Measurements from ENCODE around the gene COL1A1.
A peak's percentile ranks its signal among the peaks of the same experiment; 100 is the strongest.

The COL1A1 gene

DNA sequence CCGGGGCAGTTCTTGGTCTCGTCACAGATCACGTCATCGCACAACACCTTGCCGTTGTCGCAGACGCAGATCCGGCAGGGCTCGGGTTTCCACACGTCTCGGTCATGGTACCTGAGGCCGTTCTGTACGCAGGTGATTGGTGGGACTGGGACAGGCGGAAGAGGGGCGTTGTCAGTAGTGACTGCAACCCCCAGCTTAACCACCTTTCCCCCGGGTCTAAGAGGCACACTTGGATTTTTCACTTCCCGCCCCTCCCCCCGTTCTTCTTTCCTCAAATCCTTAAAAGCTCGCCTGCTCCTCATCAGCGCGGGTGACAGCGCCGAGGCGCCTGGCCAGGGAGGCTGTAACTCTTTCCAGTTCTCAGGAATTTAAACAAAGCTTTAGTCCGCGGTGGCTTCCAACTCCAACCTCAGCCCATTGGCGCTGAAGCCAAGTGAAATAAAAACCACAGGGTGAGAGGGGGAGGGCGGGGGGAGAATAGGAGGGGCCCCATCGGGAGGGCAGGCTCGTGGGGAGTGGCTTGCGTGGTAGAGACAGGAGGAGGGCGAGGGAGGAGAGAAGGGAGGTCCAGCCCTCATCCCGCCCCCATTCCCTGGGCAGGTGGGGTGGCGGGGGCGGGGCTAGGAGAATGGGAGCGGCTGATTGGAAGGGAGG, 1.5 kb downstream of the COL1A1 start:
- TF ChIP-seq ZNF274 (IDR thresholded peaks at IDR 0.05; ENCODE audit: low read depth, low read length), result no peak
- H3K4me3 ChIP-seq (ENCODE audit: low read length), result peak overlapping the region; percentile 49; the same call in 1 of the 2 replicates

DNA sequence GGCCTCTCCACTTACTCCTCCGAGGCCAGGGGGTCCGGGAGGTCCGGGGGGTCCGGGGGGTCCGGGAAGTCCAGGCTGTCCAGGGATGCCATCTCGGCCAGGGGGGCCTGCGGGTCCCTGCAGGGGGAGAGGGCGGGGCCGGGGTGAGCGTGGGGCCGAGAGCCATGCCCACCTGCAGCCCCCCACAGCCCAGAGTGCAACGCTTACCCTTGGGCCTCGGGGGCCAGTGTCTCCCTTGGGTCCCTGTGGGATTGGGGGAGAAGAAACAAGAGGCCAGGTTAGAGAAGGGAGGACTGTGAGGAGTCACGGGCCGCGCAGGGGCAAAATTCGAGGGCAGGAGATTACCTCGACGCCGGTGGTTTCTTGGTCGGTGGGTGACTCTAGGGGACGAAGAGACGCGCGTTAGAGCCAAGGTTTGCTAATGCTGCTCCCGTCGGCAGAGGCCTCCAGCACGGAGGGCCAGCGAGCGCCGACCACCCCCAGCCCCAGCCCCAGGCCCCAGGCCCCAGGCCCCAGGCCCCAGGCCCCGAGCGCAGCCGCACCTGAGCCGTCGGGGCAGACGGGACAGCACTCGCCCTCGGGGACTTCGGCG, 2.1 kb downstream of the COL1A1 start:
- no peak for TF ChIP-seq ZNF274 (IDR thresholded peaks at IDR 0.05; ENCODE audit: low read depth, low read length)
- no peak overlapping the region for H3K4me3 ChIP-seq (ENCODE audit: low read length)

DNA sequence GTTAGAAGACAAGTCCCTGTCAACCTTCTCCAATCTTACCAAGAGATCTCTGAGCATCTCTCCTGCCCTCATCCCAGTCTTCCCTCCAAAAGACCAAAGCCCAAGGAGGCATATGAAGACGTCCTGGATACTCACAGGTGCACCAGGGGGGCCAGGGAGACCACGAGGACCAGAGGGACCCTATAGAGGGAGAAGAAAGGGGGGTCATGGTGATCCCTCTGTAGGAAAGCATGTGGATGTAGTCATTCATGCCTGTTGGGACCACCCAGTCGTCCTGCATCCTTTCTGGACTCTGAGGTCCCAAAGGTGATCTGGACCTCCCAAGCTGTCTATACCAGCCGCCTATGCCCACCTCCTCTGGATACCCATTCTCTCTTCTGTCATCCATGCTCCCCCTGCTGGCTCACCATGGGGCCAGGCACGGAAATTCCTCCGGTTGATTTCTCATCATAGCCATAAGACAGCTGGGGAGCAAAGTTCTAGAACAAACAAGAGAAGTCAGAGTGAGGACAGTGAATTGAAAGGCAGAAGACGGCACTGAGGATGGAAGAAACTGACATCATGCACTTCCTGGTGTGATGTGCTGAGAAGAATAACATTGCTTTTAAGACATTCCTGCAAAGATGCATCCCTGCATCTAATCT, 3.3 kb downstream of the COL1A1 start:
- no peak overlapping the region for H3K4me3 ChIP-seq (ENCODE audit: low read length)
- no peak for TF ChIP-seq ZNF274 (IDR thresholded peaks at IDR 0.05; ENCODE audit: low read depth, low read length)

DNA sequence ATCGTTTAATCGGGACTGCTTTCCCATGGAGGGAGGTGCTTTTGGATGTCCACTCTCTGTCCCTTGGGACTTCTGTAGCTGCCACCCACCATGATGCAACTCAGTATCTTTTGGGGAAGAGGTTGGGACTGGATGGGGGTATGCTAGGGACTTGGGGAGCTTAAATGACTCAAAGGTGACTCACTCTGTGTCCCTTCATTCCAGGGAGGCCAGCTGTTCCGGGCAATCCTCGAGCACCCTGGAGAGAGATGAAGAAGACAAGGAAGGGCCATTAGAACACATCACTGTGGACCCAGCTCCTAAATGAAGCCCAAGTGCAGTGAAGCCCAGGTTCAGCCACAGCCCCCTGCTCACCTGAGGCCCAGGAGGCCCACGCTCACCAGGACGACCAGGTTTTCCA, 4.6 kb downstream of the COL1A1 start:
- H3K4me3 ChIP-seq (ENCODE audit: low read length), result no peak overlapping the region
- TF ChIP-seq ZNF274 (IDR thresholded peaks at IDR 0.05; ENCODE audit: low read depth, low read length), result no peak

DNA sequence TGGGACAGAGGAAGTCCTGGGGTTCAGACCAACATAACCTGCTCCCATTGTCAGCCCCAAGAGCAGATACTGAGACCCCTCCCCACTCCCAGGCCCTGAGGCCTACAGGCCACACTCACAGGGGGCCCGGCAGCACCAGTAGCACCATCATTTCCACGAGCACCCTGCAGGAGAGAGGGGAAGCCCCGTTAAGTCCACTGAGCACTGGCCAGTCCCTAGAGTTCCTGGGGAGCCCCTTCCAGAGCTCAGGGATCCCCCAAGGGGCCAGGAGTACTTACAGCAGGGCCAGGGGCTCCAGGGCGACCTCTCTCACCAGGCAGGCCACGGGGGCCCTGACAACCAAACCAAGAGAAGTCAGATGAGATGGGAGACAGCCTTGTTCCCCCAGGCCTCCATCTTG, 5.4 kb downstream of the COL1A1 start:
- H3K4me3 ChIP-seq (ENCODE audit: low read length), result no peak overlapping the region
- TF ChIP-seq ZNF274 (IDR thresholded peaks at IDR 0.05; ENCODE audit: low read depth, low read length), result no peak

DNA sequence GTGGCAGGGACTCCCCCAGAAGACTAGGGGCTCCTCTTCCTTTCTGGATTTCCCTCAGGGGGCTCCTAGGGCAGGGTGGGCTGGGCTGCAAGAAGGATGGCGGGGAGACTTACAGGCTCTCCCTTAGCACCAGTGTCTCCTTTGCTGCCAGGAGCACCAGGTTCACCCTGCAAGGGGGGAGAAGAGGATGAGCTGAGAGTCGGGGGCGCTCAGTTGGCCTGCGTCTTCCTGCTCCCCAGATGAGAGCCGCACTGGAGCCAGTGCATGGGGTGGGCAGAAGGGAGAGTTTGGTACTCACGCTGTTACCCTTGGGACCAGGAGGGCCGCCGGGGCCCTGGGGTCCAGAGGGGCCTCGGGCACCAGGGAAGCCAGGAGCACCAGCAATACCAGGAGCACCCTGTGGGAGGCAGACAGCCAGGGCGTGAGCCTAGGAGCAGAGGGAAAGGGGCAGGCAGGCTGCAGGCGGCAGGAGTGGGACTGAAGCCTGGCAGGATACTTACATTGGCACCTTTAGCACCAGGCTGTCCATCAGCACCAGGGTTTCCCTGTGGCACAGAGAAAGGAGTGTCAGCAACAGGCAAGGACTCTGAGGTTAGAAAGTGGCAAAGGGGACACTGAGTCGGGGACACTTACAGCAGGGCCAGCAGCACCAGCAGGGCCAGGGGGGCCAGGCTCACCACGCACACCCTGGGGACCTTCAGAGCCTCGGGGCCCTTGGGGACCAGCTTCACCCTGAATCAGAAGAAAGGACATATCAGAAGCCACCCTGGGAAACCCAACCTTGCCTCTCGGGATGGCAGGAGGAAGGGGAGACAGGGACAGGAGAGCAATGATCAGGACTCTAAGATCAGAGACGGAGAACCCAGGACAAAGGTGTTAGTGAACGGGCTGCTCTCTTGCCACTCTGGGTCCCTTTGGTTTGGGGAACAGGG, 6.2 kb downstream of the COL1A1 start:
- no peak for TF ChIP-seq ZNF274 (IDR thresholded peaks at IDR 0.05; ENCODE audit: low read depth, low read length)
- no peak overlapping the region for H3K4me3 ChIP-seq (ENCODE audit: low read length)

DNA sequence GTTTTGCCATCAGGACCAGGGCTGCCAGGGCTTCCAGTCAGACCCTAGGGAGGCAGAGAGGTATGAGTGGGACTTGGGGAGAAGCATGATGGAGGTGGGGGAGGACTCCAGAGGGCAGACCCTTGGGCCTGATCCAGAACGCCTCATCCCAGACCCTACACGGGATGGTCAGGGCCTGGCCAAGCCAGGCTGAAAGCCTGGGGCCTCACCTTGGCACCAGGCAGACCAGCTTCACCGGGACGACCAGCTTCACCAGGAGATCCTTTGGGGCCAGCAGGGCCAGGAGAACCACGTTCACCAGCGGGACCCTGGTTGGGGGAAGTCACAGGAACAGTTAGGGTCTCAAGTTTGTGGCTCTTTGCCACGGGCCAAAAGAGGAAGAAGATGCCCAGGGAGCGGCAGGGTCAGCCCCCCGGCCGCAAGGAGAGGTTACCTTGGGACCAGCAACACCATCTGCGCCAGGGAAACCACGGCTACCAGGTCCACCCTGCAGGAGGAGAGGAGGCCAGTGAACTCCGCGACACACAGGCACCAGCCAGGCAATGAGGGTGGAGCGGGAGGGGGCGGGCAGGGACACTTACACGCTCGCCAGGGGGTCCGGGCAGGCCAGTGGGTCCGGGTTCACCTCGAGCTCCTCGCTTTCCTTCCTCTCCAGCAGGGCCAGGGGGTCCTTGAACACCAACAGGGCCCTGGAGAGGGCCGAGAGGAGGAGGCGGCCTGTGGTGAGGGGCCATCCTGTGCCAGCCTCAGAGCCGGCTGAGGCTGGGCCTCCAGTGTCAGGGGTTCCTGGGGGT, 7.1 kb downstream of the COL1A1 start:
- no peak for TF ChIP-seq ZNF274 (IDR thresholded peaks at IDR 0.05; ENCODE audit: low read depth, low read length)
- no peak overlapping the region for H3K4me3 ChIP-seq (ENCODE audit: low read length)

DNA sequence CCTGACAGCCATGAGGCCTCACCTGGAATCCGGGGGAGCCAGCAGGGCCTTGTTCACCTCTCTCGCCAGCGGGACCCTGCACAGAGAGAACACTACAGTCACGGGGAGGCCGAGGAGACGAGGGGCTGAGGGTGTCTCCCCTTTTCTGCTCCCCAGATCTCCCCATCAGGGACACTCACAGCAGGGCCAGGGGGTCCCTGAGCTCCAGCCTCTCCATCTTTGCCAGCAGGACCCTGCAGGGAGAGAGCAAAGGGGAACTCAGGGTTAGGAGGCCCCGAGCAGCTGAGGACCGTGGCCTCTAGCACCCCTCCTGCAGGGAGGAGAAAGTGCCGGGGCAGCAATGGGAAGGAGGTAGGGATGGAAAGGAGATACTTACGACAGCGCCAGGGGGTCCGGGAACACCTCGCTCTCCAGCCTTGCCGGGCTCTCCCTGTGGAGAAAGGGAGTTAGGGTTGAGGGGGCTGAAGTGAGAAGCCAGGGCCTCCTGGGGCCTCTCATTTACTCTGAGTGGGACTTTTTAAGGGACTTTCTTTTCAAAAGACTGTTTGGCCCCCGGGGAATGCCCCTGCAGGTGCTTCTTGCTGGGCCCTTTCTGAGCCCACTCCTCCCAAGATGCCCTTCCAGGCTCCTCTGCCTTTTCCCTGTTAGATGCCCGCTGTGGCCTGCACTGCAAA, 8.7 kb downstream of the COL1A1 start:
- TF ChIP-seq ZNF274 (IDR thresholded peaks at IDR 0.05; ENCODE audit: low read depth, low read length), result no peak

DNA sequence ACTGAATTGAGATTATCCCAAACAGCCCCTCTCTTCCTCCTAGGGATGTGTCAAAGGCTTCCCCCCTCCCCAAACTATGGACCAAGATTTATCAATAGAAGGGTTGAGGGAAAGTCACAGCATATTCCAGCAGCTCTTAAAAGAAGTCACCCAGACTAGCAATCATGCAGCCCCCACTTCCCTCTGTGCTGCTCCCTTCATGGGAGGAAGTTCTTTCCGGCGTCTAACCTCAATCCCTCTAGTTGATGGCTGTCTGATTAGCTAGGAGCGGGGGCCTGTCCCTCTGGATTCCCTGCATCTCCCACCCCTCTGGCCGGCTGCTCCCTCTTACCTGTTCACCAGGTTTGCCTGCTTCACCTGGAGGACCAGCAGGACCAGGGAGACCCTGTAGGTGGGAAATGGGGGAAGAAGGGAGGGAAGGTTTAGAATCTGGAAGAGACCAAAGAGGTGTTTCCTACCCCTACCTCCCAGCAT, 9.2 kb downstream of the COL1A1 start:
- TF ChIP-seq ZNF274 (IDR thresholded peaks at IDR 0.05; ENCODE audit: low read depth, low read length), result no peak
- H3K4me3 ChIP-seq (ENCODE audit: low read length), result peak overlapping the region; percentile 33; the same call in 1 of the 2 replicates

More for the DNA sequence above, 8.7 kb downstream of the COL1A1 start:
- H3K4me3 ChIP-seq (ENCODE audit: low read length), result peak overlapping the region; percentile 33; the same call in 1 of the 2 replicates

DNA sequence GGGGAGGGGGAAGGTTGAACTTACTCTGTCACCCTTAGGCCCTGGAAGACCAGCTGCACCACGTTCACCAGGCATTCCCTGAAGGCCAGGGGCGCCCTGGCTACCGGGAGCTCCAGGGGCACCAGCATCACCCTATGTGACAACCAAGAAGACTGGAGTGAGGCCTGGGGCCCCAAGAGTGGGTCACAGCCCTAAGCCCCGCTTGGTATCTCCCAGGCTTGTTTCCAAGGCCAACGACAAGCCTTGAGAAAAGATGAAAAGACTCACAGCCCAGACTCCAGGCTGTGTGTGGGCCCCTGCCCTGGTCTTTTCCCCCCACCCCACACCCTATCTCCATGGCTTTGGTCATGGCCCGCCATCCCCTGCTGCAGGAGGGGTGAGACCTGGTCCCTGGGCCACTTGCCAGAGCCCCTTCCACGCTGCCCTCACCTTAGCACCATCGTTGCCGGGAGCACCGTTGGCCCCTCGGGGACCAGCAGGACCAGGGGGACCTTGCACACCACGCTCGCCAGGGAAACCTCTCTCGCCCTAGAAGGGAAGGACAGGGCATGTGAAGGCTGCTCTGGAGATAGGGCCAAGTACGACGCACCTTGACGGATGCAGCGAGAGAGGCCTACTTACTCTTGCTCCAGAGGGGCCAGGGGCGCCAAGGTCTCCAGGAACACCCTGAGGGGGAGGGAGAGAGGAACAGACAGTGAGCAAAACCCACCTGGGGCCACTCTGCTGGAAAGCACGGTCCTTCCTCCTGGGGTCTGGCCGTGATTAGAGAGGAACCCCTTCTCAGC, 9.9 kb downstream of the COL1A1 start:
- TF ChIP-seq ZNF274 (IDR thresholded peaks at IDR 0.05; ENCODE audit: low read depth, low read length), result no peak
- no peak overlapping the region for H3K4me3 ChIP-seq (ENCODE audit: low read length)

DNA sequence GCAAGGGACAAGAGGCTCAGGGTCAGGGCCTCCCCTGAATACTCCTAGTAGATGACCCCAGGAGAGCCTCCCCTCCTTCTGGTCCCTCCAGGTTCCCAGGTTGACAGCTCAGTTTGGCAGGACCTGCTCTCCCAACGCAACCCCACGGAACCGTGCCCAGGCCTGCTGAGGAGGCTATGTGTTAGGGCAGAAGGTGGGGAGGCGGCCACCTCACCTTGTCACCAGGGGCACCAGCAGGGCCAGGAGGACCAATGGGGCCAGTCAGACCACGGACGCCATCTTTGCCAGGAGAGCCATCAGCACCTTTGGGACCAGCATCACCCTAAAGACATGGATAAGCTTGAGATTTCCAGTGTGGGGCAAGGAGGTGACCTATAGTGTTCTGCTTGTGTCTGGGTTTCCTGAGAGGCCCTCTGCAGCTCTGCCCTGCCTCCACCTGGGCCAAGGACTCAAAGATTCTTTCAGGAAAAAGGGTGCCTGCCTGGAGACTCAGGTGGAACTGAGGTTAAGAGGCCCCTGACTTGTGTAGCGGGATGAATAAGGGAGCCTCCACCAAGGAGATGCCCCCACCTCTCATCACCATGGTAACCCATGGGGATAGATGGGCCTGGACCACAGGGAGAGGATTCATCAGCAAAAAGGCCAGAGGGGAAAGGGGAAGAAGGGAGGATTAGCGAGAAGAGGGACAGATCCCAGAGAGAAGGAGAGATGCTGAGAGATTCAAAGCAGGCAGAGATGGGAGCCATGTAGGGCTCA, 10.7 kb downstream of the COL1A1 start:
- H3K4me3 ChIP-seq (ENCODE audit: low read length), result no peak overlapping the region
- TF ChIP-seq ZNF274 (IDR thresholded peaks at IDR 0.05; ENCODE audit: low read depth, low read length), result no peak

DNA sequence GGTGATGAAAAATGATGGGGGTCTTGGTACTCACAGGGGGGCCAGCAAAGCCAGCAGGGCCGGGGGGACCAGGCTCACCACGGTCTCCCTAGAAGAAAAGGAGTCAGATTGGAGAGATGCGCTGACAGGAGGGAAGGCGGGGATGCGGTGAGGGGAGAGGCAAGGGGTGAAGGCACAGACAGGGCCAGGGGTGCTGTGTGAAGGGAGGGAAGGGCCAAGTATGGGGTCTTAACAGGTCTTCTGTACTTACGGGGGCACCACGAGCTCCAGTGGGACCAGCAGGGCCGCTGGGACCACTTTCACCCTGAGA, 11.2 kb downstream of the COL1A1 start:
- TF ChIP-seq ZNF274 (IDR thresholded peaks at IDR 0.05; ENCODE audit: low read depth, low read length), result no peak
- H3K4me3 ChIP-seq (ENCODE audit: low read length), result no peak overlapping the region

Measured in GM08714 (cell line).